Endothelial cell of umbilical vein (primary cell): Measurements from ENCODE around the gene PRKCZ. TPM values are rescaled to one million over a fixed set of nuclear protein-coding genes. Genes with fewer than 3 reads are reported as not detected.

Experiments used
- BruUV-seq: library from RNA; stranded (reverse); fragments of 400-500 nt; replicated peaks from 2 replicates; lab custom pipeline; 2021; lab: Mats Ljungman, UMichigan
- CTCF ChIA-PET: fragments of 300-600, 350-600 bp; sonication (Branson Sonifier 250); formaldehyde crosslinking; loops from one replicate; lab custom pipeline; 2021; ENCODE audit warnings: antibody characterized with exemption, inconsistent platforms; lab: Charles Lee
- POLR2A ChIA-PET: fragments of 300-600, 350-600 bp; sonication (Branson Sonifier 250); formaldehyde crosslinking; loops from one replicate; lab custom pipeline; 2021; ENCODE audit warnings: antibody characterized with exemption, inconsistent platforms; lab: Charles Lee
- DNase-seq: peaks from one replicate; pipeline ENCODE4 v3.0.0-alpha.2; 2011; ENCODE audit warnings: low read depth, low spot score
- FAIRE-seq: peaks from 2 replicates; lab custom pipeline; 2011; peaks lifted over from hg19 to GRCh38; lab: Jason Lieb, UNC
- H2AFZ ChIP-seq: 2 replicates; pipeline ENCODE4 v1.6.0; 2012; ENCODE audit warnings: low read depth, low read length, control low read depth, inconsistent platforms
- H3K27ac ChIP-seq: 2 replicates; pipeline ENCODE4 v1.5.1; 2011; ENCODE audit warnings: low read depth, mild to moderate bottlenecking, control low read depth, low read length, moderate library complexity; ENCODE audit not compliant: insufficient read depth
- H3K27me3 ChIP-seq, 2 experiments: 2 replicates each; pipeline versions ENCODE4 v1.6.0 to v1.6.1; 2011; ENCODE audit warnings: low read length in 2 of 2, mixed read lengths in 1 of 2; ENCODE audit not compliant: control insufficient read depth in 2 of 2, insufficient read depth in 2 of 2
- H3K36me3 ChIP-seq, 2 experiments: 2 replicates in 1 of 2; 3 replicates in 1 of 2; pipeline ENCODE4 v1.5.1; 2011; ENCODE audit warnings: low read length in 2 of 2, mild to moderate bottlenecking in 1 of 2, moderate library complexity in 1 of 2; ENCODE audit not compliant: control insufficient read depth in 2 of 2, insufficient read depth in 2 of 2; ENCODE audit errors: extremely low read depth in 1 of 2
- H3K4me1 ChIP-seq: 3 replicates; pipeline ENCODE4 v1.5.1; 2011; ENCODE audit warnings: mild to moderate bottlenecking, low read length; ENCODE audit not compliant: control insufficient read depth, insufficient read depth; ENCODE audit errors: extremely low read depth
- H3K4me2 ChIP-seq: 2 replicates; pipeline ENCODE4 v1.6.1; 2011; ENCODE audit warnings: low read length, control low read depth, mixed read lengths; ENCODE audit not compliant: insufficient read depth
- H3K4me3 ChIP-seq, 3 experiments: fragments of 200-600 bp in 1 of 3; sonication (generic), shearing (Covaris generic) in 1 of 3; replicated peaks in 1 of 3; 2 replicates each; pipeline ENCODE4 v1.5.1; 2011 to 2016; ENCODE audit warnings: control low read depth in 3 of 3, low read length in 3 of 3, mild to moderate bottlenecking in 2 of 3, inconsistent platforms in 1 of 3, low read depth in 1 of 3, moderate library complexity in 1 of 3; ENCODE audit not compliant: insufficient read depth in 1 of 3
- H3K79me2 ChIP-seq: 2 replicates; pipeline ENCODE4 v1.6.0; 2012; ENCODE audit warnings: low read length, inconsistent platforms; ENCODE audit not compliant: control insufficient read depth, insufficient read depth
- H3K9ac ChIP-seq: replicated peaks from 2 replicates; pipeline ENCODE3; 2011; ENCODE audit warnings: low read length, control low read depth; ENCODE audit not compliant: insufficient read depth; ENCODE audit errors: extremely low read depth
- H3K9me1 ChIP-seq: replicated peaks from 3 replicates; pipeline ENCODE4 v1.6.0; 2011; ENCODE audit warnings: mild to moderate bottlenecking, low read length; ENCODE audit not compliant: control insufficient read depth, insufficient read depth; ENCODE audit errors: extremely low read depth
- H3K9me3 ChIP-seq: replicated peaks from 2 replicates; pipeline ENCODE4 v1.5.1; 2012; ENCODE audit warnings: low read length, inconsistent platforms; ENCODE audit not compliant: control insufficient read depth, insufficient read depth
- H4K20me1 ChIP-seq: replicated peaks from 2 replicates; pipeline ENCODE3; 2011; ENCODE audit warnings: mild to moderate bottlenecking, low read length; ENCODE audit not compliant: control insufficient read depth, insufficient read depth; ENCODE audit errors: extremely low read depth
- EZH2 ChIP-seq: IDR thresholded peaks from 2 replicates; pipeline ENCODE4 v1.6.1; 2012; ENCODE audit warnings: borderline replicate concordance, low read depth, mild to moderate bottlenecking, moderate library complexity, low read length, inconsistent platforms; ENCODE audit not compliant: severe bottlenecking
- FOS ChIP-seq: IDR thresholded peaks from 2 replicates; pipeline ENCODE4 v1.6.1; 2011; ENCODE audit warnings: mild to moderate bottlenecking, low read length, moderate library complexity, borderline replicate concordance; ENCODE audit not compliant: insufficient read depth
- GATA2 ChIP-seq: IDR thresholded peaks from 2 replicates; pipeline ENCODE4 v1.7.0; 2011; ENCODE audit warnings: low read depth, mild to moderate bottlenecking, moderate library complexity, mixed read lengths, low read length; ENCODE audit not compliant: insufficient read length, insufficient read depth
- JUN ChIP-seq: IDR thresholded peaks from 2 replicates; pipeline ENCODE4 v1.6.1; 2011; ENCODE audit warnings: borderline replicate concordance, low read depth; ENCODE audit not compliant: insufficient read length, insufficient read depth
- MYC ChIP-seq: IDR thresholded peaks from one replicate; pipeline ENCODE4 v1.6.1; 2011; ENCODE audit warnings: mild to moderate bottlenecking, low read depth, low read length
- POLR2A ChIP-seq: IDR thresholded peaks from 2 replicates; pipeline ENCODE4 v1.6.1; 2012; ENCODE audit warnings: low read depth, mild to moderate bottlenecking, control low read depth, low read length
- POLR2AphosphoS5 ChIP-seq: IDR thresholded peaks from 2 replicates; pipeline ENCODE4 v1.6.1; 2012; ENCODE audit warnings: low read depth, mild to moderate bottlenecking, control low read depth, low read length, moderate library complexity; ENCODE audit not compliant: insufficient read depth
- dilution Hi-C: fragments of 300-500 bp; cut with MboI; formaldehyde crosslinking; loops from one replicate; pipeline ENCODE4 v1.15.0; 2019; ENCODE audit warnings: low sequenced_read_pairs; ENCODE audit not compliant: extremely low pct_ligation_motif_present
- intact Hi-C: fragments of 100-400 bp; cut with micrococcal nuclease; formaldehyde crosslinking; loops from one replicate; pipeline ENCODE4 v1.10.0; 2022
- polyA plus RNA-seq, 4 experiments: library from polyadenylated mRNA; depleted of rRNA in 3 of 4; stranded (reverse) in 3 of 4; unstranded in 1 of 4; fragments of >200 nt; gene quantifications; 2 replicates each; pipeline versions ENCODE4 v1.2.1 to v1.2.3, GENCODE V29; 2011 to 2012; ENCODE audit warnings: missing spikeins in 1 of 4
- total RNA-seq: library from RNA; stranded (reverse); gene quantifications from 2 replicates; pipeline ENCODE4 v1.2.3, GENCODE V29; 2021
- TF ChIP-seq, protein P1 (sequence below), 2 donors: IDR thresholded peaks; 1 replicate in 1 of 2; 2 replicates in 1 of 2; pipeline ENCODE4 v1.5.1; 2011; ENCODE audit warnings: low read length in 2 of 2, mild to moderate bottlenecking in 2 of 2, moderate library complexity in 2 of 2, control low read depth in 1 of 2, inconsistent platforms in 1 of 2, low read depth in 1 of 2; ENCODE audit not compliant: insufficient read depth in 1 of 2; ENCODE audit errors: extremely low read depth in 1 of 2
- TF ChIP-seq, protein P2 (sequence below): IDR thresholded peaks from 2 replicates; pipeline ENCODE4 v1.6.1; 2011; ENCODE audit not compliant: insufficient read depth, insufficient read length

PRKCZ gene
- total and polyA plus RNA-seq, 2 donors (not counting 3 experiments of a cell fraction or from before 2014, with no cell fraction given), result 0.22 to 1.7 TPM

DNA sequence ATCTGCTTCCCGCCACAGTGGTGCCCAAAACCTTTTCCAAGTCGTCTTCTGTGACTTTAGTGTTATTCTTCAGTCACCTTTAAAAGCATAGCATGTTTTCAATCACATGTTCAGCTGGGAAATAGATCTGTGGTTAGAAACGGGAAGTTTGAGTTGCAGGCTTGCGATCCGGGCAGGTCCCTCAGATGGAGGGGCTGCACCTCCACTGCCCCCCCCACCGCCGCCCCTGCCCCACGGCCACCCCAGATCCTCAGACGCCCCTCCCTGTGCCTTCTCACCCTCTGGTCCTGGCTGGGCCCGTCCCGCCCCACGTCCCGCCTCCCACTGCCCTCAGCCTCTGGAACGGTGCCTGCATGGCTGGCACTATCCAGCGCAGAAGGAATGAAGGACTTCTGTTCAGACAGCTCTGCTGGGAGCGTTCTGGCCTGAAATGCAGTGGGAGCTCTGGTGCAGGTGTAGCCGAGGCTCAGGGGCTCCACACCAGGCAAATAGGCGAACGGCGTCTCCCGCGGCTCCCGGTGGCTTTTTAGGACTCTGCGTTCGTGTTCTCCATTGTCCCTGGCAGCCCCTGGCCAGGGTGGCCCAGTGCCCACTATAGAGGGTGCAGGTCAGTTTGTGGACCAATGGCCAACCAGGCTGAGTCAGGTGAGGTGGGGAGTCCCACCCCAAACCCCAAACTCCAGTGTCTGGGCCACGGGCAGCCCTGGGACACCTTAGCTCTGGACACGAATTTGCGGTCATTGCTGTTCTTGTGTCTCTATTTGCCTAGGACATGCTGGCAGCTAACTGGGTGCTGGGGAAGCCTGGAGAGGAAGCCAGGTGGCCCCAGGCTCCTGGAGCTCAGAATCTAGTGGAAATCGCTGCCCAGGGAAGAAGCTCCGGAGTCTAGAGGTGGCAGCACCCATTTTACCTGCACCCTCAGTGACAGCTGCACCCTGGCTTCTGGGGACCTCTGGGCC lies 77.3 kb downstream of the PRKCZ start:
- no TSS peak for BruUV-seq
- H3K27me3 ChIP-seq, result no peaks in the 10 kb centered on the region
- H3K79me2 ChIP-seq, result no peaks in the 10 kb centered on the region
- intact Hi-C loops (no loop called here), dilution Hi-C loops (no loop called here)
- H3K9ac ChIP-seq, result no peak overlapping the region
- H4K20me1 ChIP-seq, result no peaks in the 10 kb centered on the region
- no peak overlapping the region for H3K27ac ChIP-seq
- H3K9me1 ChIP-seq, result no peaks in the 10 kb centered on the region
- no peaks in the 10 kb centered on the region for H3K36me3 ChIP-seq
- no peaks in the 10 kb centered on the region for H3K9me3 ChIP-seq
- CTCF ChIA-PET, result interaction anchor here (1.4 to 2.1 kb wide), 2 partner anchors 13 to 47 kb away, joined by 6 to 7 read pairs; no protein-coding TSS in a partner anchor
- FAIRE-seq (no peak), DNase-seq (no peak)
- TF ChIP-seq EZH2, result no peak
- TF ChIP-seq MYC, result no peak
- POLR2A ChIA-PET, result no interaction called here
- no peak overlapping the region for H3K4me2 ChIP-seq
- H3K4me1 ChIP-seq, result no peaks in the 10 kb centered on the region
- no peak overlapping the region for H2AFZ ChIP-seq
- no peak overlapping the region for H3K4me3 ChIP-seq

- CTCF ChIA-PET, result interaction anchor here (1.4 to 2.1 kb wide), 2 partner anchors 12 to 46 kb away, joined by 6 to 7 read pairs; no protein-coding TSS in a partner anchor
- Histone ChIP-seq H3K79me2 (no peaks in the 10 kb centered on the region), H4K20me1 (no peaks in the 10 kb centered on the region), H3K4me1 (peaks cover 4% of the 10 kb centered on the region), H3K4me2 (no peak overlapping the region), H2AFZ (no peak overlapping the region), H3K27ac (no peak overlapping the region), H3K9me3 (no peaks in the 10 kb centered on the region), H3K9ac (no peak overlapping the region), H3K9me1 (no peaks in the 10 kb centered on the region), H3K4me3 (no peak overlapping the region), H3K27me3 (no peaks in the 10 kb centered on the region), H3K36me3 (no peaks in the 10 kb centered on the region)
- intact Hi-C loops (no loop called here), dilution Hi-C loops (no loop called here)
- DNase-seq (no peak), FAIRE-seq (no peak)
- POLR2A ChIA-PET, result no interaction called here
- TF ChIP-seq MYC (no peak), POLR2A (no peak), EZH2 (no peak), POLR2AphosphoS5 (no peak), GATA2 (no peak), JUN (no peak), FOS (no peak)
- TF ChIP-seq, protein P1, sequence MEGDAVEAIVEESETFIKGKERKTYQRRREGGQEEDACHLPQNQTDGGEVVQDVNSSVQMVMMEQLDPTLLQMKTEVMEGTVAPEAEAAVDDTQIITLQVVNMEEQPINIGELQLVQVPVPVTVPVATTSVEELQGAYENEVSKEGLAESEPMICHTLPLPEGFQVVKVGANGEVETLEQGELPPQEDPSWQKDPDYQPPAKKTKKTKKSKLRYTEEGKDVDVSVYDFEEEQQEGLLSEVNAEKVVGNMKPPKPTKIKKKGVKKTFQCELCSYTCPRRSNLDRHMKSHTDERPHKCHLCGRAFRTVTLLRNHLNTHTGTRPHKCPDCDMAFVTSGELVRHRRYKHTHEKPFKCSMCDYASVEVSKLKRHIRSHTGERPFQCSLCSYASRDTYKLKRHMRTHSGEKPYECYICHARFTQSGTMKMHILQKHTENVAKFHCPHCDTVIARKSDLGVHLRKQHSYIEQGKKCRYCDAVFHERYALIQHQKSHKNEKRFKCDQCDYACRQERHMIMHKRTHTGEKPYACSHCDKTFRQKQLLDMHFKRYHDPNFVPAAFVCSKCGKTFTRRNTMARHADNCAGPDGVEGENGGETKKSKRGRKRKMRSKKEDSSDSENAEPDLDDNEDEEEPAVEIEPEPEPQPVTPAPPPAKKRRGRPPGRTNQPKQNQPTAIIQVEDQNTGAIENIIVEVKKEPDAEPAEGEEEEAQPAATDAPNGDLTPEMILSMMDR (IDR thresholded peaks at IDR 0.05; ENCODE audit: extremely low read depth in 1 of 2, insufficient read depth in 1 of 2, low read depth in 1 of 2, low read length in 2 of 2), result no peak
- TF ChIP-seq, protein P2, sequence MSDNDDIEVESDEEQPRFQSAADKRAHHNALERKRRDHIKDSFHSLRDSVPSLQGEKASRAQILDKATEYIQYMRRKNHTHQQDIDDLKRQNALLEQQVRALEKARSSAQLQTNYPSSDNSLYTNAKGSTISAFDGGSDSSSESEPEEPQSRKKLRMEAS, result no peak
- no TSS peak for BruUV-seq
Observed at GRCh38 chr1:2128189-2128901, 78.1 kb downstream of the PRKCZ start.
